ENCODE data around the gene OTUB2. TPM values are rescaled to one million over a fixed set of nuclear protein-coding genes. Genes with fewer than 3 reads are reported as not detected.

Gene OTUB2
- total RNA-seq, 1 donor from 2014 or later: 8.3 TPM

DNA sequence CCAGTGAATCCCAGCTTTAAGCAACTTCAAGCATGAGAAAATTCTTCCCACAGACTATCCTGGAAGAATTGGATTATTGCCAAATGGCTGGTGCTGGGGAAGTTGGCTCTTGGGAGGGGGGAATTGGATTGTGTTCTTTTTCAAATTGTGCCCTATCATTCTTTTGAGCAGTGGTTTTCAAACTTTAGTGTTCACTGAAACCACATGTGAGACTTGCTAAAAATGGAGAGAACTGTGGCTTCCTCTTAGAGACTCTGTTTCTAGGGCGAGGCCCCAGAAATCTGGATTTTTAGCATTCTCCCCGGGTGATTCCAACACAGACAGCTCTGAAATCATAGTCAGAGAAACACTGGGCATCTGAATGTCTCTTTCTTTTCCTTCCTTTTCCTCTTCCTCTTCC is 14.3 kb upstream of the OTUB2 start:
- no peaks in the 10 kb centered on the region for H3K27me3 ChIP-seq (ENCODE audit: control insufficient read depth, insufficient read depth, low read length)
- DNase-seq (ENCODE audit: low read depth): no peak
- H3K36me3 ChIP-seq (ENCODE audit: control insufficient read depth, insufficient read depth, low read length): no peaks in the 10 kb centered on the region
- TF ChIP-seq, protein P1, sequence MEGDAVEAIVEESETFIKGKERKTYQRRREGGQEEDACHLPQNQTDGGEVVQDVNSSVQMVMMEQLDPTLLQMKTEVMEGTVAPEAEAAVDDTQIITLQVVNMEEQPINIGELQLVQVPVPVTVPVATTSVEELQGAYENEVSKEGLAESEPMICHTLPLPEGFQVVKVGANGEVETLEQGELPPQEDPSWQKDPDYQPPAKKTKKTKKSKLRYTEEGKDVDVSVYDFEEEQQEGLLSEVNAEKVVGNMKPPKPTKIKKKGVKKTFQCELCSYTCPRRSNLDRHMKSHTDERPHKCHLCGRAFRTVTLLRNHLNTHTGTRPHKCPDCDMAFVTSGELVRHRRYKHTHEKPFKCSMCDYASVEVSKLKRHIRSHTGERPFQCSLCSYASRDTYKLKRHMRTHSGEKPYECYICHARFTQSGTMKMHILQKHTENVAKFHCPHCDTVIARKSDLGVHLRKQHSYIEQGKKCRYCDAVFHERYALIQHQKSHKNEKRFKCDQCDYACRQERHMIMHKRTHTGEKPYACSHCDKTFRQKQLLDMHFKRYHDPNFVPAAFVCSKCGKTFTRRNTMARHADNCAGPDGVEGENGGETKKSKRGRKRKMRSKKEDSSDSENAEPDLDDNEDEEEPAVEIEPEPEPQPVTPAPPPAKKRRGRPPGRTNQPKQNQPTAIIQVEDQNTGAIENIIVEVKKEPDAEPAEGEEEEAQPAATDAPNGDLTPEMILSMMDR (IDR thresholded peaks at IDR 0.05; ENCODE audit: insufficient read depth, low read length, poor library complexity, severe bottlenecking): no peak
- no peak overlapping the region for H3K4me3 ChIP-seq (ENCODE audit: low read depth, low read length)

DNA sequence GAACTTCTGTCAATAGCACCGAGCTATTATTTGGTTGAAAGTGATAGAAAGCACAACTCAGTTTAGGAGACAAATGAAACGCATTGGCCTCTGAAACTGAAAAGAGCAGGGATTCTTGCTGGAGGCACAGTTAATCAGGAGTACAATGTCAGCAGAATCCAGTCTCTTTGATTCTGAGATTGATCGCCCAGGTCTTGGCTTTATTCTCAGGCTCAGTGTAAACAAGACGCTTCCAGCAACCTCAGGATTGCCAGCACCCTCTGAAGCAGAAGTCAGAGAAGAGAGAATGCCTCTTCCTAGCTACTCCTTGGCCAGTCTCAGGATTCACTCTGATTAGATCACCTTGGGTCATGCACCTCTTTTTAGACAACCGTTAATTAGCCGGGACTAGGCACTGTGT is 11.8 kb upstream of the OTUB2 start:
- TF ChIP-seq, protein P1 (IDR thresholded peaks at IDR 0.05; ENCODE audit: insufficient read depth, low read length, poor library complexity, severe bottlenecking): no peak
- Histone ChIP-seq H3K36me3 (ENCODE audit: control insufficient read depth, insufficient read depth, low read length) (no peaks in the 10 kb centered on the region), H3K27me3 (ENCODE audit: control insufficient read depth, insufficient read depth, low read length) (no peaks in the 10 kb centered on the region), H3K4me3 (ENCODE audit: low read depth, low read length) (no peak overlapping the region)
- no peak for DNase-seq (ENCODE audit: low read depth)

DNA sequence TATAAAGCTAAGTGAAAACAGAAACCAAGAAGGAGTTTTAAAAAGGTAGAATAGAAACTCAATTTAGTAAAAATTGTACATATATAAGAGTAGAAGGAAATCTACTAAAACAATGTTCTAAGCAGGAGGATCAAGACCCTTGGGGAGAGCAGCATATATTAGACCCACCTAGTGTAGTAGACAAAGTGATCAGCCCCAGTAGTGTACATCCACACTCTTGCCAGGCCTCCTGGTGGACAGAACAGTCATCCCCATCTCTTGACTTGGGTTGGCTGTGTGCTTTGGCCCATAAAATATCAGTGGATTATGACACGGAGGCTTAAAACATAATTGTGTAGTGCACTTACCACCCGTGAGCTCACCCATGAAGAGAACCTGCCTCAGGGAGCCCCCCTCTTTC is 10.9 kb upstream of the OTUB2 start:
- H3K36me3 ChIP-seq (ENCODE audit: control insufficient read depth, insufficient read depth, low read length): no peaks in the 10 kb centered on the region
- DNase-seq (ENCODE audit: low read depth): no peak
- TF ChIP-seq, protein P1 (IDR thresholded peaks at IDR 0.05; ENCODE audit: insufficient read depth, low read length, poor library complexity, severe bottlenecking): no peak
- H3K27me3 ChIP-seq (ENCODE audit: control insufficient read depth, insufficient read depth, low read length): no peaks in the 10 kb centered on the region
- no peak overlapping the region for H3K4me3 ChIP-seq (ENCODE audit: low read depth, low read length)

DNA sequence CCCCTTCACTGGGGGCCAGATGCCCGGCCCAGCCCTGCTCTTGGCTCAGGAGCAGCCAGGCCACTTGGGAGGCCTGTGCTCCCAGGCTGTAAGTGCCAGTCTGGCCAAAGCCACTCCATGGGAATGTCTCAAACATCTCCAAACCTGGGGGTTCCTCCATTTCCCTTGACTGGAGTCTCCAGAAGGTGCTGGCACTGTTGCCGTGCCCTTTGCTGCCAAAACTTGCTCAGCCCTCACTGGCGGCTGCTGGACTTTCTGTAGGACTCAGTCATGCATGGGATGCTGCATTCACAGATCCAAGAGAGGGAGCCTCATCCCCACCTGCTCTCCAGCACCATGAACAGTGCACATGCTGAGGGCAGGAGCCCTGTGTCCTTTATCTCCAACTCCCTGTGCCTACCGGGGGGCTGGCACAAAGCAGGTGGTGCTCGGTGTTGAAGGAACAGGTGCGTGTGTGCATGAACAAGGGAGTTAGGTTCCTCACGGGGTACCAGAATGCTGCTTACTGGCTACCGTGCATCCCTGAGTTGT is 9.6 kb upstream of the OTUB2 start:
- H3K27me3 ChIP-seq (ENCODE audit: control insufficient read depth, insufficient read depth, low read length): no peaks in the 10 kb centered on the region
- no peaks in the 10 kb centered on the region for H3K36me3 ChIP-seq (ENCODE audit: control insufficient read depth, insufficient read depth, low read length)
- TF ChIP-seq, protein P1 (IDR thresholded peaks at IDR 0.05; ENCODE audit: insufficient read depth, low read length, poor library complexity, severe bottlenecking): no peak
- no peak overlapping the region for H3K4me3 ChIP-seq (ENCODE audit: low read depth, low read length)
- DNase-seq (ENCODE audit: low read depth): no peak

DNA sequence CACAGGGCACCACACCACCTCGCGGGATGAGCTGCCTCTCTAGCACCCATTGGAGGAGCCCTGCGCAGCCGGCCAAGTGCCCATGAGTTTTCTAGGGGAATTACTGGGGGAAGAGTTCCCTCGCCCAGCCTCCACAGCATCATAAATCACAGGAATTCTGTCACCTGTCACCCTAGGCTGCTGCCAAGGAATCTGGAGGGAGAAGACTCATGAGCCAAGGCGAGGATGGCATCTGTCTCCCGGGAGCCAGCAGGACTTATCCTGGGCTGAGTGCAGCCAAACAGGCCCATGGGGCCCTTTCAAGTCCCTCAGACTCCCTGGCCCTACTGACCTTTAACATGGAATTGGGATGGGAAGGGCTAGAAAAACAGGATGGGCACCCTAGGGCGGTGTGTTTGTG is 7.8 kb upstream of the OTUB2 start:
- H3K36me3 ChIP-seq (ENCODE audit: control insufficient read depth, insufficient read depth, low read length): no peaks in the 10 kb centered on the region
- TF ChIP-seq, protein P1 (IDR thresholded peaks at IDR 0.05; ENCODE audit: insufficient read depth, low read length, poor library complexity, severe bottlenecking): no peak
- DNase-seq (ENCODE audit: low read depth): no peak

DNA sequence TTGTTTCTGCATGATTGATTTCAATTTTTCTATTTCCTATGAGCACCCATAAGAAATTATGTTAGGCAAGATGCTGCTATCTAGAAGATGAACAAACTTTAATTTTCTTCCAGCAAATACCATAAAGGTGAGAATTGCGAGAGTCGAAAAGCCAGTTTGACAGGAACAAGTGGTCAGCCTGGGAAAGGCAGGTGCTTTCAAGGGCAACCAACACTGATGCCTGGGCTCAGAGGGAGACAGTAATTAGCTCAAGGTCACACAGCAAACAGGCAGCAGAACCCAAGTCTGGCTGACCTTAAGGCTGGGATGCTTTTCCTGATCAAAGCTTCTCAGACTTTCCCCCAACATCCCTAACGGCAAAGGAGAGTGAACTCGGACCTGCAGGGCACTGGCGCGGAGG is 6.8 kb upstream of the OTUB2 start:
- TF ChIP-seq, protein P1 (IDR thresholded peaks at IDR 0.05; ENCODE audit: insufficient read depth, low read length, poor library complexity, severe bottlenecking): no peak
- Histone ChIP-seq H3K27me3 (ENCODE audit: control insufficient read depth, insufficient read depth, low read length) (no peaks in the 10 kb centered on the region), H3K36me3 (ENCODE audit: control insufficient read depth, insufficient read depth, low read length) (no peaks in the 10 kb centered on the region), H3K4me3 (ENCODE audit: low read depth, low read length) (no peak overlapping the region)
- no peak for DNase-seq (ENCODE audit: low read depth)

More for the DNA sequence above, 7.8 kb upstream of the OTUB2 start:
- H3K4me3 ChIP-seq (ENCODE audit: low read depth, low read length): no peak overlapping the region
- no peaks in the 10 kb centered on the region for H3K27me3 ChIP-seq (ENCODE audit: control insufficient read depth, insufficient read depth, low read length)
